GM21529 (cell line): ENCODE data around the gene TRAK2.
"Not testable (repeated sequence)": the region's sequence is repeated elsewhere in the genome, so short reads cannot be mapped to it uniquely, and the experiment has no call there.

ENCODE experiments used
- ATAC-seq: cut with Tn5 transposase; IDR thresholded peaks from one replicate; pipeline ENCODE4 v1.9.1; 2021; ENCODE audit not compliant: unreplicated experiment

Gene TRAK2

DNA sequence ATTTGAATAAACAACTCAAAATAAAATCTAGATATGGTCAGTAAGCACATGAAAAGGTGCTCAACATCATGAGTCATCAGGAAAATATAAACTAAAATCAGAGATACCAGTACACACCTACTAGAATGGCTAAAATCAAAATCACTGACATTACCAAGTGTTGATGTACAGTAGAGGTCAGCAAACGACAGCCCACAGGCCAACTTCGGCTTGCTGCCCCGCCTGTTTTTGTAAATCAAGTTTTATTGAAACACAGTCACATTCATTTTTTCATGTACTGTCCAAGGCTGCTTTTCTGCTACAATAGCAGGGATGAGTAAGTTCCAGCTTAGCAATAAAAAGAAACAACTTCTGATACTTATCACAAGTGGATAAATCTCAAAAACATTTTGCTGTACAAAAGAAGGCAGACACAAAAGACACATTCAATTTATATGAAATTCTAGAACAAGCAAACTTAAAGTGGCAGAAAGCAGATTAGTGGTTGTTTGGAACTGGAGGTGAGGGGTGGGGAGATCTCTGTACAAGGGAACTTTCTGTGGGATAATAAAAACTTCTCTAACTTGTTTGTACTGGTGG, 32.1 kb downstream of the TRAK2 start:
- ATAC-seq: no peak

DNA sequence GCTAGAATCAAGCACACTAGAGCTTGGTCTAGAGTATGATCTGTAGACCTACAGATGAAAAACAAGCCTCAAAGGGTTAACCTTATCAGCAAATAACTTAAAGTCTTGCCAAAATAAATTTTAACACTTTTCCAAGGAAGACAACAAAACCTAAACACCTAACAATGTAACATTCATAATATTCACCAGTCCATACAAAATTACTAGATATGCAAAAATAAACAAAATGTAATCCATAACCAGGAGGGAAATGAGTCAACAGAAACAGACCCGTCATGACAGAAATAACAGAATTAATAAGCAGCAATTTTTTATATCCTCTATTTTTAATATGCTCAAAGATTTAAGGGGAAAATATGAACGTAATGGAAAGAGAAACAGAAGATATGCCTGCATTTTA, 36.1 kb downstream of the TRAK2 start:
- ATAC-seq: no peak

DNA sequence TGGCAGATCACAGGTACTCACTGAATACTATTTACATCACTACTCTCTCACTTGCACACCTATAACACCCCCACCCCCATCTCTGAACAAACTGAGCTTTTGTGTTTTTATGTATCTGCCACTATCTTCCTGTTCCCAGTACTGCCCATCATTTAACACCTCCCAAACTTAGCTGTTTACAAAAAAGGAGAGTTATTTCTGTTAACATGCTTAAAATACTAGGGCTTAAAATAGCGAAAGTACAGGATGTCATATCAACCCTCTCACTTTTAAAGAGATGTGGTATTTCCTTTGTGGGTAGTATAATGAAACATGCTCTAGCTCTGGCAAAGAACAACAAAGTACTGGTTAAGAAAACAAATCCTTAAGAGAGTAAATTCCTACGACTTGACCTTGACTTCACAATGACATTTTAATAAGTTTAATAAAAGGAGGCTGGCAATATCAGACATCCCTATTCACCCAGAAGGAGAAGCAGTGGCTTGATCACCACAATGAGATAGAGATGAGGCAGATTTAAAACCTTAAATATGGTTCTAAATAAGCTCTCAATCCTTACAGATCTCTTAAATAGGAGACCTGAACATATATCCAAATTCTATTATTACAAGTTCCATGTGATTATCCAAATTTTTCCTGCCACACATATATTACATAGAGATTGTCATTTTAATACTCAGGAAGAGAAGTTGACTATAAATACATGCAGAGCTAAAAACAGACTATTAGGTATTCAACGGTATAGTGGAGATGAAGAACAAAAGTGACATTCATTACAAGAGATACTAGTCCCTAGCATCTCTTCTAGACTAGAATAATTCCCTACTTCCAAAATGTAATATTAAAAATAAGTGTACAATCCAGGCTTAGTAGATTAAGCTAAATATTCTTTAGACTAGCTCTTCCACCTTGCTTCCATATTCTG, 36.9 kb downstream of the TRAK2 start:
- peak; percentile 92 for ATAC-seq

DNA sequence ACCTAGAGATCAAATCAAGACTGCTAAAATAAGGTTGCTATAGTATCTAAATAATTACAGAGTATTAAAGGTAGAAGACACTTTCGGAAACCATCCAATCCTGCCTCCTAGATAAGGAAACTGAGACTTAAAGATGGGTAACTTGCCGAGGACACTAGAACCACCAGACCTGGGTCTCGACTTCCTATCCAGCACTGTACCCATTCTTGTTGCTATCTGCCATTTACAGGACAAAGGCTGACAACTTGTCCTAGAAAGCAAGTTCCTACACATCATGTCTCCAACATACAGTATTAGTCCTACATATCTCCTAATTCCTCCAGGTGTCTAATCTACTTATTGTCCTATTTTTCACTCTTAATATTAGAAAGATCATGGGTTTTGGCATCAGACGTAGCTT, 37.7 kb downstream of the TRAK2 start:
- ATAC-seq: no peak

DNA sequence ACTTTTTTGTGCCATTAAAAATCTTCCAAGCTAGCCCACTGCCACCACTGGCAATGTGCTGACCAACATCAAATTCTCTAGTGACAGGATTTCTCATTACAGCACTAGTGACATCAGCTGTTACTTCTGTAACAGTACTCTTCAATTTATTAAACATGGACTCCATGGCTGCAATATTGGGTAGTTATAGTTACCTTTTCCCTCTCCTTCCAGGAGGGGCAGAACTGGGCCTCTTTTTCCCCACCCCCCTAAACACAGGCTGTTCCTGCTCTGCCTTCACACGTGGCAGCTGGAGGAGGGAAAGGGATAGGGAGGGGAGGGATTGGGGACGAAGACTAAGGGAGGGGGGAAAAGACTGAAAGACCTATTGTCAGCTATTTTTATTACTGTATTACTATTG, 38.1 kb downstream of the TRAK2 start:
- ATAC-seq: no peak

DNA sequence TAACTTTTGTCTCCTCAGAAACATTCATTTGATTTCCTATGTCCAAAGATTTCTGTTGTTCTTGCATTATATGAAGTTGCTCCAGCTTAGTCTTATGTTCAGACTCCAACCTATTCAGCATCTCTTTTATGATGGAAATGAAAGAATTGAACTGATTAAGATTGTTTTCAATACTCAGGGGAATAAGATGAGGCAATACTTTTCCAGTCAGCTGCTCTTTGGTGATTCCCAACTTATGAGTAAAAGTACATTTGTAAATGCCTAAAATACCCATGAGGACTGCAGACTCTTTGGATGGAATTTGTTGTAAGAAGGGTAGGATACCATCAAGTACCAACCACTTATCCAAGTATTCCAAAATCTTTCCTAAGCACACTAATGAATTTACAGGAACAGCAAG, 39.8 kb downstream of the TRAK2 start:
- no peak for ATAC-seq

DNA sequence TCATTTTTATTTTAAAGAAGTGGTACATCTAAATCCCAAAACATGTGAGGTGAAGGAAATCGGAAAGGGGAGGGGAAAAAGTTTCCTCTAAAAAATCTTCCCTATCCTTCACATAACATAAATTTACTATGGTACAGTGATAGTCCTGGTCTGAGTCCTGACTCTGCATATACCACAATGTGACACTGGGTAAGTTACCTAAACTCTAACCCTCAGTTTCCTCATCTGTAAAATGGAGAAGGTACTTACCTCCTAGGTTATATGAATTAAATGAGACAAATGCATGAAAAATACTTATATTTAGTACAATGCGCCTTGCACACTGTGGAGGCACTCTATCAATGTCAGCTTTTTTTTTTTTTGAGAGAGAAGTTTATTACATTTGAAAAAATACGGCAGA, 42.3 kb downstream of the TRAK2 start:
- no peak for ATAC-seq

DNA sequence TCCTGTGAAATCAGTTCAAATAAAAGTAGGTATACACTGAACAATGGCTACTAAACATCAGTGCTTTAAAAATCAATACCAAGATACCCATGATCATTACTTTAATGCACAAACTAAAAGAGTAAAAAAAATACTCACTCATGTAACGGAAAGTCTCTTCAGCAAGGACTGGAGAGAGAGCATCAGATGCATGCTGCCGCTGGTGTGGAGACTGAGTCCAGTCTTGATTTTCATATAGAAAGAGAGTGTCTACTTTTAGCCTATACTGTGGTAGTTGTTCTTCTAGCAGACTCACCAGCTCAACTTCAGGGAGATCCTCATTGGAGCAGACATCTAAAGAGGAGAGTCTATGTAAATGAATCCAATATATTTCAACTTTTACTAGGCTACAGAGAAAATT, 44.0 kb downstream of the TRAK2 start:
- no peak for ATAC-seq

DNA sequence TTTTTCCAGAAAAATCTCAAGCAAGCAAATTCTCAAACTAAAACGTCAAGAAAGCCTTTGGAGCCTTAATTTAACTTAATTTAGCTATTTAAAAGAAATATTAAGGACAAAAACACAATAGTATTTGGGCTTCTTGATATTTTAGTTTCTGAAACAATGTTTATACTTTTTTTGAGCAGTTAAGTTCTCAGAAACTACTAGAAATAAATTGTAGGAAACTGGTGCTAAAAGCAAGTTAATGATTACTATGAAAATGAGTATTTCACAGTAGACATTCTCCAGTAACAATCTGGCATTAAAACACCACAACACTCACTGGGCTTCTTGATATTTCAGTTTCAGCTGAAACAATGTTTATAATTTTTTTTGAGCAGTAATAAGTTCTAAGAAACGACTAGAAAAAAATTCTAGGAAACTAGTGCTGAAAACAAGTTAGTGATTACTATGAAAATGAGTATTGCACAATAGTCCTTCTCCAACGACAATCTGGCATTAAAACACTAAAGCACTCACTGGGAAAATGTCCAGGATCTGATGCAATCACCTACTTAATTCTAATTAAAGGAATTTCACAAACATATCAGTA, 45.1 kb downstream of the TRAK2 start:
- ATAC-seq: no peak

DNA sequence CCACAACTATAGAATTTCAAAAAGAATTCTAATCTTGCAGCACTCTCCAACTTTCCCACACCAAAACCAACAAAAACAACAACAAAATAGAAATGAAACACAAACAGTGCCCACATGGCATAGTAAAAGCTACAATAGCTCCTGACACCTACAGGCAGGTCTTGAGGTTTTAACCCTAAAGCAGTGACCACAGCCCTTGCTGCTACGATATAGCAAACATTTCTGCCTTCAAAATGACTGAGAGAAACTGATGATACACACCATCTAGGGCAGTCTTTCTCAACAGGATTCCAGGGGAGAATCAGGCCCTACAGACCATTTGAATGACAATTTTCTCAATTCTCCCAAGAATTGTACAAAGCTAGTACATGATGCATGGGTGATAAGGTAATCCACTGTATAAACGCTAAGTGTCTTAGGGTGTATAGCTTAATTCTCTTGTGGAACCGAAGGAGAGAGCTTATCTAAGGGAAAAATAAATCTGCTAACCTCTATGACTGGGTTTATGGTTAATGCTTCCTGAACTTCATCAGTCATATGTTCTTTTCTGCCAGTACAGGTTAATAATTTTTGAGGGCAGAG, 46.5 kb downstream of the TRAK2 start:
- no peak for ATAC-seq

DNA sequence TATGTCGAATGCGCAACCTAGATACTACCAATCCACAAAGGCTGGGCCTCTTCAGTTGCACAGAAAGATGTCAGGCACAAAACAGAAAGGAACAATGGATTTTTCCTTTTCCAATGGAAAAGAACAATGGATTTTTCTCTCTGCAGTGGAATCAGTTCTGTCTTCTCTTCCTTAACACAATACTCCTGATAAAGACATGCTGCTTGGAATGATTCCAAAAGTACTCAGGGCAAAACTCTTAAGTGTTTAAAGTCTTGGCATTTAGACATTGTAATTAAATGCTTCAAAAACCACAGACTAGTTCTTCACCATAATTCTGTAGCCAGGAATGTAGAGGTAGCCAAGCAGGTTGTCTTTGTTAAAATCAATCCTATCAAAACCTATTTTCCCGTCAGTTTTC, 47.4 kb downstream of the TRAK2 start:
- ATAC-seq: no peak

DNA sequence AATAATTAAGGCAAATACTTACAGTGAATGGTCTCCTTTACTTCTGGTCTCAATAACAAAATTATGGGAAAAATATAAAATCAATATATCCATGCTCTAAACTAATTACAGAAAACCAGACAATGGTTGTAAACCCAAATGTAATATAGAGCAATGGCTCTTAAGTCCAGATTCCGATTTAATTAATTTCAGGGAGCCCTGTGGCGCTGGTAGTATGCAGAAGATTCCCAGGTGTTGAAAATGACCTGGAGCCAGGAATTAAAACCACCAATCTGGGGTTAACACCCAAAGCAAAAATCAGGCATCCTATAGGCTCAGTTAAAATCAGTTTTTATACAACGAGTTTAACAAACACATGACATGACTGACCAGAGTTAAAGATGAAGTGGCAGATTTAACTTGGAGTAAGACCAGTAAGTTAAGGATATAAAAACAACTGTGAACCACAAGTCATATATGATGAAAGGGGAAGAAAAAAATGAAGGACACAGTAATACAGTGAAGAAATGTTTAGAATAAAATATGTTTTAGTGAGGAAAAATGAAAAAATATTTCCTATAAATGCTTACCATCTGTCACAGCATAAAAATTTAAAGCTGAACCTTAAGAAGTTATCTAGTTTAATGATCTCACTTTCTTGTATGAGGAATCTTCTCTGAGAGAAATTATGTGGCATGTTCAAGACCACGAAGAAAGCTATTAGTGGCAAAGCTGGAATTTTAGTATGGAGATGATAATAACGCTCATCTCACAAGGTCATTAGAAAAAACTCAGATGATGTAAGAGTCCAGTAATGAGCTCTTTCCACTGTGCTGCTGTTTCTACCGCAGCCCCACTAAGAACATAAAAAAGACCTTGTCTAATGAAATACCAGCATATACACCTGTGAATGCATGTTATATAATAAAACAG, 48.4 kb downstream of the TRAK2 start:
- no peak for ATAC-seq

DNA sequence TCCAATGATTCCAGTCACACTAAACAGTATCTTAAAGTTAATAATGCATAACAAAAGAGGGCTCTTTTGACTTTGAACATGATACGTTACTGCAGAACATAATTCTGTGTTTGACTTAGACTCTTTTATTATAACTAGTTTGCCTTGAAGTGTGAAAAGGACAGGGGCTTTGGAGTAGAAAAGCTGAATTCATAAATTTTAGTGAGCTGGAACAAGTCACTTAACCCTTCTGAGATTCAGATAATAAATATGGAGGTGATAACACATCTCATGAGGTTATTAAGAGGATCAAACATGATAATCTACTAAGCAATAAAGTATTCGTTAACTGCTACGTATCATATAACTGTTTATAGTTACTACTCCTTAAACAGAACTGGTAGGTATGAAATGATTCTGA, 49.4 kb downstream of the TRAK2 start:
- no peak for ATAC-seq

DNA sequence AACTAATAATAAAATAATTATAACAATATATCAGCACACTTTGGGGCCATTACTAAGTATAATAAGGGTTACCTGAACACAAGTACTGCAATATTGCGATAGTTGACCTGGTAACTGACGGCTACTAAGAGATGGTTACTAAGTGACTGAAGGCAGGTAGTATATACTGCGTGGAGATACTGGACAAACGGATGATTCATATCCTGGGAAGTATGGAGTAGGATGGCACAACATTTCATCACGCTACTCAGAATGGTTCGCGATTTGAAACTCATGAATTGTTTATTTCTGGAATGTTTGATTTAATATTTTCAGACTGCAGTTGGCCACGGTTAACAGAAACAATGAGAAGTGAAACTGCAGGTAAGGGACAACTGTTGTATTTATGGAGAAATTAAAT, 54.7 kb downstream of the TRAK2 start:
- no peak for ATAC-seq

DNA sequence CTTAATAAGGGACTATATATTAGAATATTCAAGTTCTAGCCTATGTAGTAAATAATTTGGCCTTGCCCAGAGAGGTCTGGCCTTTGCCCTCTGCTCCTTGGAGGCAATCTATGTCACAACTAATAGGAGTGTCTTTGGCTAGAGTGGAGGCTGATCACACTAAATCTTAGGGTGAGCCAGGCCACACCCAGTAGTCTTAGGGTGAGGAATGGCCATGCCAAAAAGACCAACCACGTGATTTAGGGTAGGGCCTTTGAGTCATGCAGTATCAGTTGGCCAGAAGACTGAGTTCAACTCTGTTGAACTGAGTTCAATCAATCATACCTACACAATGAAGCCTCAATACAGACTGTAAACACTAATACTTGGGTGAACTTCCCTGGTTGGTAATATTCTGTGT, 68.1 kb downstream of the TRAK2 start:
- ATAC-seq: no peak

DNA sequence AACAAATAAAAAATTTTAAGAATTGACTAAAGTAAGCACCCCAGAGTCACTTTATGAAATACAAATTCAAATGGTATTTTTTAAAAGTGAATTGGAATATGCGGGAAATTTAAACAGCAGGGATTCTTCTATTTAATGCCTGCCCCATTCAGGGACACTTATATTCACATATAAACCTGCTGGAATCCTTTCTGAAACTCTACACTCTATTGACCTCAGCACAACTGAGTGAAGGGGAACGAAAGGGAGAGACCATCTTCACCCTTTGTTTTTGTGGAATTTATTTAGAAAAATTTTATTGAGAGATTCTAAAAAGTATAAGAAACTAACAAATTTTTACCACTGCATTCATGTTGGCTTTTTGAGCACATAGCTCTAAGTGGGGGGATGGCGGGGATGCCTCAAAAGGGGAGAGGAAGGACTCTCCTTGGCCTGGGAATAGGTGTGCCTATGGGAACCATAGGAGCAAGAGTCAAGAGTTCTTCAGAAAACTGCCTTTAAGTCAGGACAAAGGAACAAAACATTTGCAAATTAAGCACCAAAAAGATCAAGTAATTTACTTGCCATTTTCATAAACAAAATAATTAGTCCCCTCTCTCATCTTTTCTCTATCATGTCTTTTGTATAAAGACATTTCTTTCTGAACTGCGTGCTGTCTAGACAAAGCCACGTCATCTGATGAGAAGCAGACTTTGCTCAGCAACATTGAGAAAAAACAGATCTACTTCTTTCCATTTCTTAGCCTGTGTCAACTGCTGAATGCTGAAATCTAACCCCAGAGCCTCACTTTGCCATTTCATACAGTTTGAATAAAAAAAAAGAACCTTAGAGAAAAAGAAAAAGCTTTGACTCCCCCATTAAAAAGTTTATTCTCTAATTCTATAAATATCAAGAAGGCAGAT, 72.5 kb downstream of the TRAK2 start:
- ATAC-seq: no peak

DNA sequence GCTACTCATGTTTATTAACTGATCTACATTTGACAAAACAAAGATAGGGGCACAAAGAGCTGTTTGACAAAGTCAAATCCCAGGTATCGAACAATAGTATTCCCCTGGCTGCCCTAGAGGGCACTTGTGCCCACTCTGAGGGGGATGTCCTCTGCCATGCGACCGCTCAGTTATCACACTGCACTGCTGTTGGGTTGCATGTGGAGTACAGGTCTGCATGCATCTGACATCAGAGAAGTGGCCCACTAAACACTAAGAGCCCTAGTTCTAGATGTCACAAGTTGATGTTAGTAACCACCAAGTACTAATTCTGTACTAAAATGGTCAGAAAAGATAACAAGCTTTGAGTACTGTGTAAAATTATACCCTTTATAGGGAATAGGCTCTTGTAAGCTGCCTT, 74.0 kb downstream of the TRAK2 start:
- ATAC-seq: no peak

DNA sequence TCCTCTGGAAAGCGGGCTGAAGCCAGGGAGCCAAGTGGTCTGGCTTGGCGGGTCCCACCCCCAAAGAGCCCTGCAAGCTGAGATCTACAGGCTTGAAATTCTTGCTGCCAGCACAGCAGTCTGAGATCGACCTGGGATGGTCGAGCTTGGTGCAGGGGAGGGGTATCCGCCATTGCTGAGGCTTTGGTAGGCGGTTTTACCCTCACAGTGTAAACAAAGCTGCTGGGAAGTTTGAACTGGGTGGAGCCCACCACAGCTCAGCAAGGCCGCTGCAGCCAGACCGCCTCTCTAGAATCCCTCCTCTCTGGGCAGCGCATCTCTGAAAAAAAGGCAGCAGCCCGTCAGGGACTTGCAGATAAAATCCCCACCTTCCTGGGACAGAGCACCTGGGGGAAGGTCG, 81.5 kb downstream of the TRAK2 start:
- no peak for ATAC-seq

DNA sequence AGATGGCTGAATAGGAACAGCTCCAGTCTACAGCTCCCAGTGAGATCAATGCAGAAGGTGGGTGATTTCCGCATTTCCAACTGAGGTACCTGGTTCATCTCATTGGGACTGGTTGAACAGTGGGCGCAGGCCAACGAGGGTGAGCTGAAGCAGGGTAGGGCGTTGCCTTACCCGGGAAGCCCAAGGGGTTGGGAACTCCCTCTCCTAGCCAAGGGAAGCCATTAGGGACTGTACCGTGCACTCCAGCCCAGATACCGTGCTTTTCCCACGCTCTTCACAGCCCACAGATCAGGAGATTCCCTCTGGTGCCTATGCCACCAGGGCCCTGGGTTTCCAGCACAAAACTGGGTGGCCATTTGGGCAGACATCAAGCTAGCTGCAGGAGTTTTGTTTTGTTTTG, 81.9 kb downstream of the TRAK2 start:
- not testable (repeated sequence) for ATAC-seq

DNA sequence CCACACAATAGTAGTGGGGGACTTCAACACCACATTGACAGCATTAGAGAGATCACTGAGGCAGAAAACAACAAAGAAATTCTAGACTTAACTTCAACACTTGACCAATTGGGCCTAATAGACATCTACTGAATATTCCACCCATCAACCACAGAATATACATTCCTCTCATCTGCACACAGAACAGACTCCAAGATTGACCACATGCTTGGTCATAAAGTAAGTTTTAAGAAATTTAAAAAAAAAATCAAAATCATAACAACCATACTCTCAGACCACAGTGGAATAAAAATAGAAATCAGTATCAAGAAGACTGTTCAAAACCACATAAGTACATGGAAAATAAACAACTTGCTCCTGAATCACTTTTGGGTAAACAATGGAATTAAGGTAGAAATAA, 85.1 kb downstream of the TRAK2 start:
- no peak for ATAC-seq
